Hepatocyte (in vitro differentiated cells): ENCODE data around the gene LINGO3.

ENCODE experiments used
- EZH2 ChIP-seq: fragments of 200-600 bp; sonication (generic); IDR thresholded peaks from 2 replicates; pipeline ENCODE4 v1.6.1; 2016; ENCODE audit warnings: antibody characterized with exemption, mild to moderate bottlenecking, borderline replicate concordance
- TF ChIP-seq, protein P1 (sequence below): fragments of 200-600 bp; sonication (generic); IDR thresholded peaks from 2 replicates; pipeline ENCODE4 v1.5.1; 2016; ENCODE audit warnings: antibody characterized with exemption, mild to moderate bottlenecking; ENCODE audit not compliant: poor library complexity

GRCh38 chr19:2339644-2340310 is 31.8 kb upstream of the LINGO3 start:
- no peak for TF ChIP-seq EZH2
- TF ChIP-seq, protein P1, sequence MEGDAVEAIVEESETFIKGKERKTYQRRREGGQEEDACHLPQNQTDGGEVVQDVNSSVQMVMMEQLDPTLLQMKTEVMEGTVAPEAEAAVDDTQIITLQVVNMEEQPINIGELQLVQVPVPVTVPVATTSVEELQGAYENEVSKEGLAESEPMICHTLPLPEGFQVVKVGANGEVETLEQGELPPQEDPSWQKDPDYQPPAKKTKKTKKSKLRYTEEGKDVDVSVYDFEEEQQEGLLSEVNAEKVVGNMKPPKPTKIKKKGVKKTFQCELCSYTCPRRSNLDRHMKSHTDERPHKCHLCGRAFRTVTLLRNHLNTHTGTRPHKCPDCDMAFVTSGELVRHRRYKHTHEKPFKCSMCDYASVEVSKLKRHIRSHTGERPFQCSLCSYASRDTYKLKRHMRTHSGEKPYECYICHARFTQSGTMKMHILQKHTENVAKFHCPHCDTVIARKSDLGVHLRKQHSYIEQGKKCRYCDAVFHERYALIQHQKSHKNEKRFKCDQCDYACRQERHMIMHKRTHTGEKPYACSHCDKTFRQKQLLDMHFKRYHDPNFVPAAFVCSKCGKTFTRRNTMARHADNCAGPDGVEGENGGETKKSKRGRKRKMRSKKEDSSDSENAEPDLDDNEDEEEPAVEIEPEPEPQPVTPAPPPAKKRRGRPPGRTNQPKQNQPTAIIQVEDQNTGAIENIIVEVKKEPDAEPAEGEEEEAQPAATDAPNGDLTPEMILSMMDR, result no peak
